Measurements from ENCODE around the gene GABBR2. TPM values are rescaled to one million over a fixed set of nuclear protein-coding genes. Genes with fewer than 3 reads are reported as not detected.

GABBR2 gene
- total and polyA plus RNA-seq, 2 experiments from 2014 or later = 0.89 to 1.3 TPM

DNA sequence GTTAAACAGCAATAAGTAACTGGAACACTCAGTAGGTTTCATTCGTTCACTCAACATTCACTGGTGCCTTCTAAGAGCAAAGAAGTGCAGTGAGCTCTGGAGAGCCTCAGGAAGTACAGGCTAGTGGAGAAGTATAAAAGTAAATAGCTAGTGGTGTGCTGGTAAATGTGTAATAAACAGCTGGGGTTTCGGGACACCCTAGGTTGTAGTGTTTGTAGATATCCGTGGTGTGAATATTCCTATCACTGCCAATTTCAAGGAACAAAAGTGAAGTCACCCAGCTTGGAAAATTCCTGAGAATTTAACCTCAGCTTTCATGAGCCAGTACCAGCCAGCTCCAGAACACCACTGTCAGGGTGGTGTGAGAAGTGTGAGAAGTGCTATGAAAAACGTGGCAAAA, 75.9 kb downstream of the GABBR2 start:
- no peak overlapping the region for H3K27ac Mint-ChIP-seq
- DNase-seq (ENCODE audit: low spot score) (no peak), ATAC-seq (no peak)
- Histone ChIP-seq H3K9me2 (ENCODE audit: insufficient read depth) (no peaks in the 10 kb centered on the region), H3K36me3 (ENCODE audit: insufficient read depth) (no peaks in the 10 kb centered on the region), H3K79me2 (replicated peaks; ENCODE audit: insufficient read depth) (no peaks in the 10 kb centered on the region), H3K27me3 (ENCODE audit: insufficient read depth) (no peaks in the 10 kb centered on the region), H3K4me3 (no peak overlapping the region), H3F3A (replicated peaks; ENCODE audit: low read depth) (no peaks in the 10 kb centered on the region), H3K4me1 (ENCODE audit: insufficient read depth) (no peaks in the 10 kb centered on the region), H4K20me1 (replicated peaks; ENCODE audit: insufficient read depth) (no peaks in the 10 kb centered on the region), H3K27ac (ENCODE audit: low read depth) (no peak overlapping the region), H3K4me2 (no peak overlapping the region), H2AFZ (no peak overlapping the region)
- H3K36me3 Mint-ChIP-seq (ENCODE audit: low read depth) = no peaks in the 10 kb centered on the region
- H3K4me1 Mint-ChIP-seq = no peaks in the 10 kb centered on the region
- TF ChIP-seq JUNB (IDR thresholded peaks at IDR 0.05; ENCODE audit: unreplicated experiment) (no peak), EZH2 (IDR thresholded peaks at IDR 0.05; ENCODE audit: low read depth, unreplicated experiment) (no peak), STAT1 (IDR thresholded peaks at IDR 0.05; ENCODE audit: unreplicated experiment) (no peak), CREB1 (CRISPR knock-in tag; IDR thresholded peaks at IDR 0.05; ENCODE audit: low read depth) (no peak), ZNF331 (CRISPR knock-in tag; IDR thresholded peaks at IDR 0.05; ENCODE audit: low read depth) (no peak), POLR2AphosphoS5 (IDR thresholded peaks at IDR 0.05; ENCODE audit: low read depth) (no peak), ZNF114 (CRISPR knock-in tag; IDR thresholded peaks at IDR 0.05) (no peak), EZH2phosphoT487 (IDR thresholded peaks at IDR 0.05; ENCODE audit: unreplicated experiment) (no peak), NANOG (IDR thresholded peaks at IDR 0.05; ENCODE audit: borderline replicate concordance) (no peak)
- TF ChIP-seq, protein P1, sequence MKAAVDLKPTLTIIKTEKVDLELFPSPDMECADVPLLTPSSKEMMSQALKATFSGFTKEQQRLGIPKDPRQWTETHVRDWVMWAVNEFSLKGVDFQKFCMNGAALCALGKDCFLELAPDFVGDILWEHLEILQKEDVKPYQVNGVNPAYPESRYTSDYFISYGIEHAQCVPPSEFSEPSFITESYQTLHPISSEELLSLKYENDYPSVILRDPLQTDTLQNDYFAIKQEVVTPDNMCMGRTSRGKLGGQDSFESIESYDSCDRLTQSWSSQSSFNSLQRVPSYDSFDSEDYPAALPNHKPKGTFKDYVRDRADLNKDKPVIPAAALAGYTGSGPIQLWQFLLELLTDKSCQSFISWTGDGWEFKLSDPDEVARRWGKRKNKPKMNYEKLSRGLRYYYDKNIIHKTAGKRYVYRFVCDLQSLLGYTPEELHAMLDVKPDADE (IDR thresholded peaks at IDR 0.05) = no peak
- TF ChIP-seq, protein P2, sequence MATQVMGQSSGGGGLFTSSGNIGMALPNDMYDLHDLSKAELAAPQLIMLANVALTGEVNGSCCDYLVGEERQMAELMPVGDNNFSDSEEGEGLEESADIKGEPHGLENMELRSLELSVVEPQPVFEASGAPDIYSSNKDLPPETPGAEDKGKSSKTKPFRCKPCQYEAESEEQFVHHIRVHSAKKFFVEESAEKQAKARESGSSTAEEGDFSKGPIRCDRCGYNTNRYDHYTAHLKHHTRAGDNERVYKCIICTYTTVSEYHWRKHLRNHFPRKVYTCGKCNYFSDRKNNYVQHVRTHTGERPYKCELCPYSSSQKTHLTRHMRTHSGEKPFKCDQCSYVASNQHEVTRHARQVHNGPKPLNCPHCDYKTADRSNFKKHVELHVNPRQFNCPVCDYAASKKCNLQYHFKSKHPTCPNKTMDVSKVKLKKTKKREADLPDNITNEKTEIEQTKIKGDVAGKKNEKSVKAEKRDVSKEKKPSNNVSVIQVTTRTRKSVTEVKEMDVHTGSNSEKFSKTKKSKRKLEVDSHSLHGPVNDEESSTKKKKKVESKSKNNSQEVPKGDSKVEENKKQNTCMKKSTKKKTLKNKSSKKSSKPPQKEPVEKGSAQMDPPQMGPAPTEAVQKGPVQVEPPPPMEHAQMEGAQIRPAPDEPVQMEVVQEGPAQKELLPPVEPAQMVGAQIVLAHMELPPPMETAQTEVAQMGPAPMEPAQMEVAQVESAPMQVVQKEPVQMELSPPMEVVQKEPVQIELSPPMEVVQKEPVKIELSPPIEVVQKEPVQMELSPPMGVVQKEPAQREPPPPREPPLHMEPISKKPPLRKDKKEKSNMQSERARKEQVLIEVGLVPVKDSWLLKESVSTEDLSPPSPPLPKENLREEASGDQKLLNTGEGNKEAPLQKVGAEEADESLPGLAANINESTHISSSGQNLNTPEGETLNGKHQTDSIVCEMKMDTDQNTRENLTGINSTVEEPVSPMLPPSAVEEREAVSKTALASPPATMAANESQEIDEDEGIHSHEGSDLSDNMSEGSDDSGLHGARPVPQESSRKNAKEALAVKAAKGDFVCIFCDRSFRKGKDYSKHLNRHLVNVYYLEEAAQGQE (IDR thresholded peaks at IDR 0.05; ENCODE audit: unreplicated experiment) = no peak
- TF ChIP-seq, protein P3, sequence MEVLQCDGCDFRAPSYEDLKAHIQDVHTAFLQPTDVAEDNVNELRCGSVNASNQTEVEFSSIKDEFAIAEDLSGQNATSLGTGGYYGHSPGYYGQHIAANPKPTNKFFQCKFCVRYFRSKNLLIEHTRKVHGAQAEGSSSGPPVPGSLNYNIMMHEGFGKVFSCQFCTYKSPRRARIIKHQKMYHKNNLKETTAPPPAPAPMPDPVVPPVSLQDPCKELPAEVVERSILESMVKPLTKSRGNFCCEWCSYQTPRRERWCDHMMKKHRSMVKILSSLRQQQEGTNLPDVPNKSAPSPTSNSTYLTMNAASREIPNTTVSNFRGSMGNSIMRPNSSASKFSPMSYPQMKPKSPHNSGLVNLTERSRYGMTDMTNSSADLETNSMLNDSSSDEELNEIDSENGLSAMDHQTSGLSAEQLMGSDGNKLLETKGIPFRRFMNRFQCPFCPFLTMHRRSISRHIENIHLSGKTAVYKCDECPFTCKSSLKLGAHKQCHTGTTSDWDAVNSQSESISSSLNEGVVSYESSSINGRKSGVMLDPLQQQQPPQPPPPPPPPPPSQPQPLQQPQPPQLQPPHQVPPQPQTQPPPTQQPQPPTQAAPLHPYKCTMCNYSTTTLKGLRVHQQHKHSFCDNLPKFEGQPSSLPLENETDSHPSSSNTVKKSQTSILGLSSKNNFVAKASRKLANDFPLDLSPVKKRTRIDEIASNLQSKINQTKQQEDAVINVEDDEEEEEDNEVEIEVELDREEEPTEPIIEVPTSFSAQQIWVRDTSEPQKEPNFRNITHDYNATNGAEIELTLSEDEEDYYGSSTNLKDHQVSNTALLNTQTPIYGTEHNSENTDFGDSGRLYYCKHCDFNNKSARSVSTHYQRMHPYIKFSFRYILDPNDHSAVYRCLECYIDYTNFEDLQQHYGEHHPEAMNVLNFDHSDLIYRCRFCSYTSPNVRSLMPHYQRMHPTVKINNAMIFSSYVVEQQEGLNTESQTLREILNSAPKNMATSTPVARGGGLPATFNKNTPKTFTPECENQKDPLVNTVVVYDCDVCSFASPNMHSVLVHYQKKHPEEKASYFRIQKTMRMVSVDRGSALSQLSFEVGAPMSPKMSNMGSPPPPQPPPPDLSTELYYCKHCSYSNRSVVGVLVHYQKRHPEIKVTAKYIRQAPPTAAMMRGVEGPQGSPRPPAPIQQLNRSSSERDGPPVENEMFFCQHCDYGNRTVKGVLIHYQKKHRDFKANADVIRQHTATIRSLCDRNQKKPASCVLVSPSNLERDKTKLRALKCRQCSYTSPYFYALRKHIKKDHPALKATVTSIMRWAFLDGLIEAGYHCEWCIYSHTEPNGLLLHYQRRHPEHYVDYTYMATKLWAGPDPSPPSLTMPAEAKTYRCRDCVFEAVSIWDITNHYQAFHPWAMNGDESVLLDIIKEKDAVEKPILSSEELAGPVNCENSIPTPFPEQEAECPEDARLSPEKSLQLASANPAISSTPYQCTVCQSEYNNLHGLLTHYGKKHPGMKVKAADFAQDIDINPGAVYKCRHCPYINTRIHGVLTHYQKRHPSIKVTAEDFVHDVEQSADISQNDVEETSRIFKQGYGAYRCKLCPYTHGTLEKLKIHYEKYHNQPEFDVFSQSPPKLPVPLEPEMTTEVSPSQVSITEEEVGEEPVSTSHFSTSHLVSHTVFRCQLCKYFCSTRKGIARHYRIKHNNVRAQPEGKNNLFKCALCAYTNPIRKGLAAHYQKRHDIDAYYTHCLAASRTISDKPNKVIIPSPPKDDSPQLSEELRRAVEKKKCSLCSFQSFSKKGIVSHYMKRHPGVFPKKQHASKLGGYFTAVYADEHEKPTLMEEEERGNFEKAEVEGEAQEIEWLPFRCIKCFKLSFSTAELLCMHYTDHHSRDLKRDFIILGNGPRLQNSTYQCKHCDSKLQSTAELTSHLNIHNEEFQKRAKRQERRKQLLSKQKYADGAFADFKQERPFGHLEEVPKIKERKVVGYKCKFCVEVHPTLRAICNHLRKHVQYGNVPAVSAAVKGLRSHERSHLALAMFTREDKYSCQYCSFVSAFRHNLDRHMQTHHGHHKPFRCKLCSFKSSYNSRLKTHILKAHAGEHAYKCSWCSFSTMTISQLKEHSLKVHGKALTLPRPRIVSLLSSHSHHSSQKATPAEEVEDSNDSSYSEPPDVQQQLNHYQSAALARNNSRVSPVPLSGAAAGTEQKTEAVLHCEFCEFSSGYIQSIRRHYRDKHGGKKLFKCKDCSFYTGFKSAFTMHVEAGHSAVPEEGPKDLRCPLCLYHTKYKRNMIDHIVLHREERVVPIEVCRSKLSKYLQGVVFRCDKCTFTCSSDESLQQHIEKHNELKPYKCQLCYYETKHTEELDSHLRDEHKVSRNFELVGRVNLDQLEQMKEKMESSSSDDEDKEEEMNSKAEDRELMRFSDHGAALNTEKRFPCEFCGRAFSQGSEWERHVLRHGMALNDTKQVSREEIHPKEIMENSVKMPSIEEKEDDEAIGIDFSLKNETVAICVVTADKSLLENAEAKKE (CRISPR knock-in tag; IDR thresholded peaks at IDR 0.05) = no peak
- TF ChIP-seq, protein P4, sequence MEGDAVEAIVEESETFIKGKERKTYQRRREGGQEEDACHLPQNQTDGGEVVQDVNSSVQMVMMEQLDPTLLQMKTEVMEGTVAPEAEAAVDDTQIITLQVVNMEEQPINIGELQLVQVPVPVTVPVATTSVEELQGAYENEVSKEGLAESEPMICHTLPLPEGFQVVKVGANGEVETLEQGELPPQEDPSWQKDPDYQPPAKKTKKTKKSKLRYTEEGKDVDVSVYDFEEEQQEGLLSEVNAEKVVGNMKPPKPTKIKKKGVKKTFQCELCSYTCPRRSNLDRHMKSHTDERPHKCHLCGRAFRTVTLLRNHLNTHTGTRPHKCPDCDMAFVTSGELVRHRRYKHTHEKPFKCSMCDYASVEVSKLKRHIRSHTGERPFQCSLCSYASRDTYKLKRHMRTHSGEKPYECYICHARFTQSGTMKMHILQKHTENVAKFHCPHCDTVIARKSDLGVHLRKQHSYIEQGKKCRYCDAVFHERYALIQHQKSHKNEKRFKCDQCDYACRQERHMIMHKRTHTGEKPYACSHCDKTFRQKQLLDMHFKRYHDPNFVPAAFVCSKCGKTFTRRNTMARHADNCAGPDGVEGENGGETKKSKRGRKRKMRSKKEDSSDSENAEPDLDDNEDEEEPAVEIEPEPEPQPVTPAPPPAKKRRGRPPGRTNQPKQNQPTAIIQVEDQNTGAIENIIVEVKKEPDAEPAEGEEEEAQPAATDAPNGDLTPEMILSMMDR (conservative IDR thresholded peaks at IDR 0.05; ENCODE audit: low read depth in 2 of 2) = no peak
- H3K27me3 Mint-ChIP-seq (ENCODE audit: insufficient read depth, low read depth, poor library complexity) = peaks cover 2% of the 10 kb centered on the region
- H3K9me3 Mint-ChIP-seq = peaks cover under 1% of the 10 kb centered on the region; the same call in 2 of the 3 replicates
- H3K4me3 Mint-ChIP-seq = no peak overlapping the region

All from GM23338 (cell line).